EH (cell line): ENCODE measurements around the gene PARN.
"Not testable (repeated sequence)": the region's sequence is repeated elsewhere in the genome, so short reads cannot be mapped to it uniquely, and the experiment has no call there.

Experiments used
- DNase-seq: peaks from one replicate; pipeline ENCODE4 v3.0.0-alpha.2; 2015; ENCODE audit warnings: low read depth

The PARN gene

GRCh38 chr16:14472357-14472756, 157.7 kb downstream of the PARN start:
- no peak for DNase-seq

- DNase-seq = no peak
Observed at GRCh38 chr16:14470788-14471187, 159.3 kb downstream of the PARN start.

- DNase-seq = no peak
Observed at GRCh38 chr16:14465799-14466198, 164.3 kb downstream of the PARN start.

- DNase-seq = peak; percentile 16
Observed at GRCh38 chr16:14464796-14465195, 165.3 kb downstream of the PARN start.

GRCh38 chr16:14464192-14464591, 165.9 kb downstream of the PARN start:
- DNase-seq = no peak

- DNase-seq = peak; percentile 47
Observed at GRCh38 chr16:14462811-14463210, 167.2 kb downstream of the PARN start.

GRCh38 chr16:14460726-14461125, 169.3 kb downstream of the PARN start:
- DNase-seq = no peak

- DNase-seq = no peak
Observed at GRCh38 chr16:14458576-14458975, 171.5 kb downstream of the PARN start.

- peak; percentile 17 for DNase-seq
Observed at GRCh38 chr16:14456793-14457481, 173.1 kb downstream of the PARN start.

GRCh38 chr16:14455573-14455972, 174.5 kb downstream of the PARN start:
- peak; percentile 78 for DNase-seq

GRCh38 chr16:14454391-14454790, 175.7 kb downstream of the PARN start:
- peak; percentile 65 for DNase-seq

- no peak for DNase-seq
Observed at GRCh38 chr16:14452066-14452465, 178.0 kb downstream of the PARN start.

GRCh38 chr16:14450846-14451245, 179.2 kb downstream of the PARN start:
- no peak for DNase-seq

GRCh38 chr16:14449790-14450480, 180.1 kb downstream of the PARN start:
- DNase-seq = peak; percentile 43

- no peak for DNase-seq
Observed at GRCh38 chr16:14449334-14449733, 180.7 kb downstream of the PARN start.

- DNase-seq = no peak
Observed at GRCh38 chr16:14448879-14449278, 181.2 kb downstream of the PARN start.

GRCh38 chr16:14447783-14448182, 182.3 kb downstream of the PARN start:
- no peak for DNase-seq

GRCh38 chr16:14446796-14447195, 183.3 kb downstream of the PARN start:
- DNase-seq = no peak

GRCh38 chr16:14445937-14446715, 183.9 kb downstream of the PARN start:
- no peak for DNase-seq

- DNase-seq = no peak
Observed at GRCh38 chr16:14444979-14445810, 184.9 kb downstream of the PARN start.

GRCh38 chr16:14441533-14441932, 188.5 kb downstream of the PARN start:
- DNase-seq = not testable (repeated sequence)

- no peak for DNase-seq
Observed at GRCh38 chr16:14438256-14438655, 191.8 kb downstream of the PARN start.
